Stimulated activated memory B cell treated with anti-CD40 and anti-IgM and Interleukin-4, amounts not matched to agents 10 μg/mL and 1 μg/mL and 100 μg/mL, for 72 hours (primary cell): ENCODE data around the gene LRRC51.
"Not testable (repeated sequence)": the region's sequence is repeated elsewhere in the genome, so short reads cannot be mapped to it uniquely, and the experiment has no call there.

Experiments
- ATAC-seq: fragments of 150-1000 bp; cut with Tn5 transposase; 2 replicates; pipeline ENCODE4 v1.10.0; 2021
- H3K27ac Mint-ChIP-seq: one replicate; pipeline ENCODE4 v1.8.0; 2022; ENCODE audit warnings: mild to moderate bottlenecking, mixed read lengths
- H3K27me3 Mint-ChIP-seq: one replicate; pipeline ENCODE4 v1.8.0; 2022; ENCODE audit warnings: mixed read lengths
- H3K36me3 Mint-ChIP-seq: one replicate; pipeline ENCODE4 v1.8.0; 2022; ENCODE audit warnings: mixed read lengths
- H3K4me1 Mint-ChIP-seq: one replicate; pipeline ENCODE4 v1.8.0; 2022; ENCODE audit warnings: mixed read lengths
- H3K4me3 Mint-ChIP-seq: one replicate; pipeline ENCODE4 v1.8.0; 2022; ENCODE audit warnings: mild to moderate bottlenecking, moderate library complexity, mixed read lengths
- H3K9me3 Mint-ChIP-seq: one replicate; pipeline ENCODE4 v1.8.0; 2022; ENCODE audit warnings: mixed read lengths

LRRC51 gene

GRCh38 chr11:72112978-72113808 lies 32.5 kb downstream of the LRRC51 start:
- Mint-ChIP-seq H3K9me3 (no peaks in the 10 kb centered on the region), H3K36me3 (peaks cover 6% of the 10 kb centered on the region), H3K27me3 (peaks cover 8% of the 10 kb centered on the region), H3K27ac (peak overlapping the region; percentile 97), H3K4me3 (peak overlapping the region; percentile 86), H3K4me1 (peaks cover 16% of the 10 kb centered on the region)
- ATAC-seq, result no peak

GRCh38 chr11:72114570-72114969 lies 33.9 kb downstream of the LRRC51 start:
- Mint-ChIP-seq H3K27ac (no peak overlapping the region), H3K36me3 (peaks cover 6% of the 10 kb centered on the region), H3K9me3 (no peaks in the 10 kb centered on the region), H3K4me1 (peaks cover 16% of the 10 kb centered on the region), H3K4me3 (no peak overlapping the region), H3K27me3 (peaks cover 8% of the 10 kb centered on the region)
- no peak for ATAC-seq

GRCh38 chr11:72116019-72116755 lies 35.5 kb downstream of the LRRC51 start:
- Mint-ChIP-seq H3K27ac (no peak overlapping the region), H3K27me3 (peaks cover 15% of the 10 kb centered on the region), H3K36me3 (no peaks in the 10 kb centered on the region), H3K4me1 (peaks cover 12% of the 10 kb centered on the region), H3K4me3 (no peak overlapping the region), H3K9me3 (no peaks in the 10 kb centered on the region)
- ATAC-seq, result no peak

- Mint-ChIP-seq H3K4me3 (no peak overlapping the region), H3K27ac (no peak overlapping the region), H3K9me3 (no peaks in the 10 kb centered on the region), H3K36me3 (peaks cover 2% of the 10 kb centered on the region), H3K27me3 (peaks cover 28% of the 10 kb centered on the region), H3K4me1 (no peaks in the 10 kb centered on the region)
- no peak for ATAC-seq
Observed at GRCh38 chr11:72119198-72119597, 38.5 kb downstream of the LRRC51 start.

- Mint-ChIP-seq H3K4me1 (no peaks in the 10 kb centered on the region), H3K4me3 (no peak overlapping the region), H3K27ac (no peak overlapping the region), H3K27me3 (peaks cover 36% of the 10 kb centered on the region), H3K9me3 (no peaks in the 10 kb centered on the region), H3K36me3 (peaks cover 5% of the 10 kb centered on the region)
- no peak for ATAC-seq
Observed at GRCh38 chr11:72120930-72121329, 40.3 kb downstream of the LRRC51 start.

GRCh38 chr11:72122607-72123006 lies 42.0 kb downstream of the LRRC51 start:
- Mint-ChIP-seq H3K4me3 (no peak overlapping the region), H3K36me3 (peaks cover 5% of the 10 kb centered on the region), H3K9me3 (no peaks in the 10 kb centered on the region)

GRCh38 chr11:72123117-72123653 lies 42.5 kb downstream of the LRRC51 start:
- H3K27me3 Mint-ChIP-seq, result peaks cover 28% of the 10 kb centered on the region
- no peak overlapping the region for H3K27ac Mint-ChIP-seq
- H3K4me1 Mint-ChIP-seq, result no peaks in the 10 kb centered on the region
- H3K36me3 Mint-ChIP-seq, result peaks cover 5% of the 10 kb centered on the region
- no peak for ATAC-seq
- H3K4me3 Mint-ChIP-seq, result no peak overlapping the region
- no peaks in the 10 kb centered on the region for H3K9me3 Mint-ChIP-seq

More at GRCh38 chr11:72122607-72123006, 42.0 kb downstream of the LRRC51 start:
- Mint-ChIP-seq H3K27me3 (peaks cover 28% of the 10 kb centered on the region), H3K4me1 (no peaks in the 10 kb centered on the region), H3K27ac (no peak overlapping the region)
- ATAC-seq, result no peak

- Mint-ChIP-seq H3K9me3 (peaks cover 7% of the 10 kb centered on the region), H3K27ac (no peak overlapping the region), H3K4me1 (no peaks in the 10 kb centered on the region), H3K27me3 (peaks cover 37% of the 10 kb centered on the region), H3K4me3 (no peak overlapping the region), H3K36me3 (peaks cover 13% of the 10 kb centered on the region)
- no peak for ATAC-seq
Observed at GRCh38 chr11:72124046-72124445, 43.4 kb downstream of the LRRC51 start.

- peaks cover 43% of the 10 kb centered on the region for H3K27me3 Mint-ChIP-seq
- H3K4me3 Mint-ChIP-seq, result no peak overlapping the region
- no peak for ATAC-seq
- no peaks in the 10 kb centered on the region for H3K4me1 Mint-ChIP-seq
- H3K9me3 Mint-ChIP-seq, result peaks cover 10% of the 10 kb centered on the region
- H3K27ac Mint-ChIP-seq, result no peak overlapping the region
- H3K36me3 Mint-ChIP-seq, result peaks cover 17% of the 10 kb centered on the region
Observed at GRCh38 chr11:72125956-72126355, 45.3 kb downstream of the LRRC51 start.

GRCh38 chr11:72127923-72128322 lies 47.3 kb downstream of the LRRC51 start:
- no peak for ATAC-seq
- Mint-ChIP-seq H3K4me3 (no peak overlapping the region), H3K27me3 (peaks cover 40% of the 10 kb centered on the region), H3K9me3 (peaks cover 10% of the 10 kb centered on the region), H3K4me1 (no peaks in the 10 kb centered on the region), H3K36me3 (peaks cover 17% of the 10 kb centered on the region), H3K27ac (no peak overlapping the region)

- H3K9me3 Mint-ChIP-seq, result peaks cover 10% of the 10 kb centered on the region
- ATAC-seq, result no peak
- no peak overlapping the region for H3K4me3 Mint-ChIP-seq
- H3K27me3 Mint-ChIP-seq, result peaks cover 26% of the 10 kb centered on the region
- peaks cover 14% of the 10 kb centered on the region for H3K36me3 Mint-ChIP-seq
- no peak overlapping the region for H3K27ac Mint-ChIP-seq
- no peaks in the 10 kb centered on the region for H3K4me1 Mint-ChIP-seq
Observed at GRCh38 chr11:72129381-72129780, 48.7 kb downstream of the LRRC51 start.

- H3K27me3 Mint-ChIP-seq, result peaks cover 20% of the 10 kb centered on the region
- H3K4me1 Mint-ChIP-seq, result no peaks in the 10 kb centered on the region
- no peak for ATAC-seq
- no peak overlapping the region for H3K4me3 Mint-ChIP-seq
- H3K36me3 Mint-ChIP-seq, result peaks cover 13% of the 10 kb centered on the region
- no peak overlapping the region for H3K27ac Mint-ChIP-seq
- H3K9me3 Mint-ChIP-seq, result peaks cover 15% of the 10 kb centered on the region
Observed at GRCh38 chr11:72132646-72133045, 52.0 kb downstream of the LRRC51 start.

- ATAC-seq, H3K4me3 Mint-ChIP-seq, H3K36me3 Mint-ChIP-seq, H3K27me3 Mint-ChIP-seq, H3K4me1 Mint-ChIP-seq, H3K9me3 Mint-ChIP-seq, H3K27ac Mint-ChIP-seq: not testable (repeated sequence)
Observed at GRCh38 chr11:72135473-72135872, 54.8 kb downstream of the LRRC51 start, which contains the start of gene FOLR3. Gene FOLR3, plus strand, starts transcription at chr11:72135725. Its CDS starts 228 bp downstream, at chr11:72135953.

GRCh38 chr11:72135891-72136683 lies 55.4 kb downstream of the LRRC51 start:
- peaks cover 4% of the 10 kb centered on the region for H3K9me3 Mint-ChIP-seq
- no peaks in the 10 kb centered on the region for H3K36me3 Mint-ChIP-seq
- H3K4me3 Mint-ChIP-seq, result no peak overlapping the region
- no peak overlapping the region for H3K27ac Mint-ChIP-seq
- no peaks in the 10 kb centered on the region for H3K4me1 Mint-ChIP-seq
- ATAC-seq, result peak; percentile 39
- H3K27me3 Mint-ChIP-seq, result peaks cover 13% of the 10 kb centered on the region
